Tibial artery (tissue), 4 donors: ENCODE data around the gene MCEE.

ENCODE experiments used
- DNase-seq, 2 donors: peaks; one replicate each; pipeline ENCODE4 v3.0.0-alpha.2; 2019
- H3K27ac ChIP-seq, 2 donors: fragments of 200-600 bp; sonication (generic) in 1 of 2; 1 replicate in 1 of 2; 2 replicates in 1 of 2; pipeline ENCODE4 v1.5.1; 2018 to 2019; ENCODE audit warnings: mild to moderate bottlenecking in 1 of 2
- H3K27me3 ChIP-seq, 2 donors: fragments of 200-600 bp; sonication (generic) in 1 of 2; one replicate each; pipeline versions ENCODE4 v1.5.1 to v1.6.0; 2016 to 2019
- H3K36me3 ChIP-seq, 3 donors: fragments of 200-600 bp; sonication (generic) in 2 of 3; one replicate each; pipeline ENCODE4 v1.5.1; 2016 to 2019; ENCODE audit warnings: mild to moderate bottlenecking in 2 of 3
- H3K4me1 ChIP-seq, 4 donors: fragments of 200-600 bp; sonication (generic) in 2 of 4; 1 replicate in 3 of 4; 2 replicates in 1 of 4; pipeline ENCODE4 v1.5.1; 2016 to 2019
- H3K4me3 ChIP-seq, 2 donors: fragments of 200-600 bp; sonication (generic) in 1 of 2; 1 replicate in 1 of 2; 2 replicates in 1 of 2; pipeline ENCODE4 v1.5.1; 2018 to 2019; ENCODE audit warnings: mild to moderate bottlenecking in 2 of 2
- H3K9me3 ChIP-seq, 3 donors: fragments of 200-600 bp; sonication (generic) in 1 of 3; one replicate each; pipeline ENCODE4 v1.5.1; 2016 to 2019
- CTCF ChIP-seq, 2 experiments: fragments of 200-600 bp in 1 of 2; fragments of 450-650 bp in 1 of 2; IDR thresholded peaks; one replicate each; pipeline ENCODE4 v1.5.1; 2017 to 2019; ENCODE audit warnings: antibody characterized with exemption in 2 of 2, mild to moderate bottlenecking in 1 of 2, moderate library complexity in 1 of 2
- intact Hi-C: fragments of 100-400 bp; cut with DNase I; formaldehyde crosslinking; loops from one replicate; pipeline ENCODE4 v1.15.0; 2023; ENCODE audit warnings: low total_unique reads

Gene MCEE

GRCh38 chr2:71153585-71154224 lies 23.7 kb upstream of the MCEE start:
- TF ChIP-seq CTCF (IDR thresholded peaks at IDR 0.05): no peak
- no peaks in the 10 kb centered on the region for H3K27me3 ChIP-seq
- H3K4me1 ChIP-seq: peaks cover 0 to 8% (median 7%) of the 10 kb centered on the region in 4 donors
- no peak overlapping the region for H3K27ac ChIP-seq
- H3K36me3 ChIP-seq: peaks cover 16 to 22% (median 20%) of the 10 kb centered on the region in 3 donors
- no peak for DNase-seq
- H3K9me3 ChIP-seq: no peaks in the 10 kb centered on the region
- no peak overlapping the region for H3K4me3 ChIP-seq
- intact Hi-C loops: no loop called here

- Histone ChIP-seq H3K4me3 (no peak overlapping the region), H3K9me3 (no peaks in the 10 kb centered on the region), H3K27ac (no peak overlapping the region), H3K36me3 (peaks cover 37 to 43% (median 38%) of the 10 kb centered on the region in 3 donors), H3K4me1 (no peaks in the 10 kb centered on the region), H3K27me3 (no peaks in the 10 kb centered on the region)
- no peak for DNase-seq
- TF ChIP-seq CTCF (IDR thresholded peaks at IDR 0.05): no peak
- intact Hi-C loops: no loop called here
Measured at GRCh38 chr2:71151620-71152019, 21.6 kb upstream of the MCEE start.

- no peak overlapping the region for H3K4me3 ChIP-seq
- DNase-seq: no peak
- no peaks in the 10 kb centered on the region for H3K9me3 ChIP-seq
- peaks cover 50 to 57% (median 51%) of the 10 kb centered on the region in 3 donors for H3K36me3 ChIP-seq
- H3K27ac ChIP-seq: no peak overlapping the region
- no peaks in the 10 kb centered on the region for H3K4me1 ChIP-seq
- no peak for TF ChIP-seq CTCF (IDR thresholded peaks at IDR 0.05)
- no peaks in the 10 kb centered on the region for H3K27me3 ChIP-seq
- intact Hi-C loops: no loop called here
Measured at GRCh38 chr2:71150082-71150816, 20.2 kb upstream of the MCEE start.

- H3K4me1 ChIP-seq: no peaks in the 10 kb centered on the region
- no peak overlapping the region for H3K4me3 ChIP-seq
- DNase-seq: no peak
- intact Hi-C loops: no loop called here
- H3K9me3 ChIP-seq: no peaks in the 10 kb centered on the region
- TF ChIP-seq CTCF (IDR thresholded peaks at IDR 0.05): no peak
- peaks cover 66 to 73% (median 68%) of the 10 kb centered on the region in 3 donors for H3K36me3 ChIP-seq
- no peaks in the 10 kb centered on the region for H3K27me3 ChIP-seq
- no peak overlapping the region for H3K27ac ChIP-seq
Measured at GRCh38 chr2:71148506-71149063, 18.6 kb upstream of the MCEE start.

GRCh38 chr2:71143782-71144181 lies 13.8 kb upstream of the MCEE start:
- H3K9me3 ChIP-seq: no peaks in the 10 kb centered on the region
- no peak overlapping the region for H3K4me3 ChIP-seq
- intact Hi-C loops: no loop called here
- peaks cover 85 to 98% (median 94%) of the 10 kb centered on the region in 3 donors for H3K36me3 ChIP-seq
- H3K27ac ChIP-seq: no peak overlapping the region
- H3K27me3 ChIP-seq: no peaks in the 10 kb centered on the region
- DNase-seq: no peak
- no peak for TF ChIP-seq CTCF (IDR thresholded peaks at IDR 0.05)
- H3K4me1 ChIP-seq: no peaks in the 10 kb centered on the region
